Activated T-helper 17 cell treated with anti-CD3 and anti-CD28 coated beads, Interleukin-2, amount 50 U/mL, for 72 hours (primary cell): ENCODE results near the gene INSC. TPM values are rescaled to one million over a fixed set of nuclear protein-coding genes. Genes with fewer than 3 reads are reported as not detected.
A peak's percentile ranks its signal among the peaks of the same experiment; 100 is the strongest.
"Not testable (repeated sequence)": the region's sequence is repeated elsewhere in the genome, so short reads cannot be mapped to it uniquely, and the experiment has no call there.

ENCODE experiments used
- ATAC-seq: fragments of 150-1000 bp; cut with Tn5 transposase; replicated peaks from 2 replicates; pipeline ENCODE4 v1.10.0; 2021; ENCODE audit warnings: mild to moderate bottlenecking, moderate library complexity
- H3K27ac Mint-ChIP-seq: one replicate; pipeline ENCODE4 v1.8.0; 2022; ENCODE audit warnings: mixed read lengths
- H3K27me3 Mint-ChIP-seq: one replicate; pipeline ENCODE4 v1.8.0; 2022; ENCODE audit warnings: mixed read lengths
- H3K36me3 Mint-ChIP-seq: one replicate; pipeline ENCODE4 v1.8.0; 2022; ENCODE audit warnings: low read depth, mild to moderate bottlenecking, mixed read lengths
- H3K4me1 Mint-ChIP-seq: one replicate; pipeline ENCODE4 v1.8.0; 2022; ENCODE audit warnings: mixed read lengths
- H3K4me3 Mint-ChIP-seq: one replicate; pipeline ENCODE4 v1.8.0; 2022; ENCODE audit warnings: mild to moderate bottlenecking, mixed read lengths
- H3K9me3 Mint-ChIP-seq: one replicate; pipeline ENCODE4 v1.8.0; 2022; ENCODE audit warnings: mixed read lengths
- total RNA-seq, 2 donors: library from RNA; stranded (reverse); gene quantifications; one replicate each; pipeline ENCODE4 v1.2.3, GENCODE V29; 2022

Gene INSC, protein sequence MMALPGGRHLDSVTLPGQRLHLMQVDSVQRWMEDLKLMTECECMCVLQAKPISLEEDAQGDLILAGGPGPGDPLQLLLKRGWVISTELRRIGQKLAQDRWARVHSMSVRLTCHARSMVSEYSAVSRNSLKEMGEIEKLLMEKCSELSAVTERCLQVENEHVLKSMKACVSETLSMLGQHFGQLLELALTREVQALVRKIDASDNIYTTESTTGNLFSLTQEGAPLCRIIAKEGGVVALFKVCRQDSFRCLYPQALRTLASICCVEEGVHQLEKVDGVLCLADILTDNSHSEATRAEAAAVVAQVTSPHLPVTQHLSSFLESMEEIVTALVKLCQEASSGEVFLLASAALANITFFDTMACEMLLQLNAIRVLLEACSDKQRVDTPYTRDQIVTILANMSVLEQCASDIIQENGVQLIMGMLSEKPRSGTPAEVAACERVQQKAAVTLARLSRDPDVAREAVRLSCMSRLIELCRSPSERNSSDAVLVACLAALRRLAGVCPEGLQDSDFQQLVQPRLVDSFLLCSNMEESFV
- total RNA-seq: under 1 TPM in 1 of 2 donors, not detected in 1; 0.48 TPM

DNA sequence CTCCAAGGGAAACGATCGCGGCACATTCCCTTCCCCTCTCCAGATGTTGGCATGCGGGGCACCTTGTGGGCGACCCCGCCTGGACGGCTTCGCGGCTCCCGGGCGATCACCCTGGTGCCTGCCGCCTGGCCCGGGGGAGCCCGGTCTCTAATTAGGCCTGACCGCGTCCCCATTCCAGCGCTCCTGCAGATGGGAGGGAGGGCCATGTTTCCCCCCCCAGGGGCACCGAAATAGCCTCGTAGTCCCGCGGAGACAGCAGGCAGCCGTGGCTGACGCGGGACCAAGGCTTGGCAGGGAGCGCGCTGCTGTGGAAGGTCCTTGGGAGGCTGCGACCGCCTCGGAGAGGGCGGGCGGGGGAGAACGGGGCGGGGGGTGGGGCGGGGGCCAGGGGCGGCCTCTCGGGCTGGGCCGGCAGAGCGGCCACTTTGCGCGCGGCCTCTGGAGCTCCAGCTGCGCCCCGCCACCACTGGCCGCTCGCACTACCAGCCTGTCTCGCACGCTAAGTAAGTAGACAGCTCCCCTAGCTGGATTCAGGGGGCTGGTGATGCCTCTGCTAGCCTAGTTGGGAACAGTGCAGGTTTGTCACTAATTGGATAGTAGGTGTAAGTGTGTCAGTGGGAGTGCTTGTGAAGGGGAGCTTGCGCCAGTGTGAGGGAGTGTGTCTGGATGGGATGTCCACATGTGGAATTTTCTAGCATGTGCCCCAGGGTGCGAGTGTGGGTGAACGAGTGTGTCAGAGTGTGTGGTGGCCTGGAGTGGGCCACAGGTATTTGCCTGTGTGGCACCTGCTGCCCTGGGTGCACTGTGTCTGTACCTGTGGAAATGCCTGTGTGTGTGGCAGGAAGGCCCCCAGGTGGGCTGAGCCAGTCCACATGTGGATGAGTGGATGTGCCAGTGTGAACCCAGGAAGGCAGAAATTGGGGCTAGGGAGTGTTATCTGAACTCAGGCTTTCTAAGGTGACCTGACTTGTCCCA, at the start of gene INSC:
Gene INSC (plus strand): TSS at position 423 of the 975 bp plus-strand sequence. CDS start 34,252 bp downstream, outside the sequence.
- H3K27me3 Mint-ChIP-seq: peaks cover 33% of the 10 kb centered on the region
- no peak for ATAC-seq

DNA sequence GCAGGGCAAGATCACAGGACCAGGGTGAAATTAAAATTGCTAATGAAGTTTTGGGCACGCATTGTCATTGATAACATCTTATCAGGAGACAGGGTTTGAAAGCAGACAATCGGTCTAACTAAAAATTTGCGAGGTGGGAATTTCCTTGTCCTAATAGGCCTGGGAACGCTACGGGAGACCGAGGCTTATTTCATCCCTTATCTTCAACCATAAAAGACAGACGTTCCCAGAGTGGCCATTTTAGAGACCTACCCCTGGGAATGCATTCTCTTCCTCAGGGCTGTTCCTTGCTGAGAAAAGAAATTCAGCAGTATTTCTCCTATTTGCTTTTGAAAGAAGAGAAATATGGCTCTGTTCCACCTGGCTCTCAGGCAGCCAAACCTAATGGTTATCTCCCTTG, 45.0 kb upstream of the INSC start:
- H3K4me1 Mint-ChIP-seq, H3K9me3 Mint-ChIP-seq, H3K4me3 Mint-ChIP-seq, ATAC-seq, H3K27ac Mint-ChIP-seq, H3K36me3 Mint-ChIP-seq: not testable (repeated sequence)
- peaks cover 11% of the 10 kb centered on the region for H3K27me3 Mint-ChIP-seq

More for the DNA sequence above, at the start of gene INSC:
- Mint-ChIP-seq H3K9me3 (no peaks in the 10 kb centered on the region), H3K4me3 (peak within 1 kb of the TSS; percentile 31), H3K36me3 (no peaks in the 10 kb centered on the region), H3K4me1 (peaks cover 9% of the 10 kb centered on the region), H3K27ac (no peak within 1 kb of the TSS)

DNA sequence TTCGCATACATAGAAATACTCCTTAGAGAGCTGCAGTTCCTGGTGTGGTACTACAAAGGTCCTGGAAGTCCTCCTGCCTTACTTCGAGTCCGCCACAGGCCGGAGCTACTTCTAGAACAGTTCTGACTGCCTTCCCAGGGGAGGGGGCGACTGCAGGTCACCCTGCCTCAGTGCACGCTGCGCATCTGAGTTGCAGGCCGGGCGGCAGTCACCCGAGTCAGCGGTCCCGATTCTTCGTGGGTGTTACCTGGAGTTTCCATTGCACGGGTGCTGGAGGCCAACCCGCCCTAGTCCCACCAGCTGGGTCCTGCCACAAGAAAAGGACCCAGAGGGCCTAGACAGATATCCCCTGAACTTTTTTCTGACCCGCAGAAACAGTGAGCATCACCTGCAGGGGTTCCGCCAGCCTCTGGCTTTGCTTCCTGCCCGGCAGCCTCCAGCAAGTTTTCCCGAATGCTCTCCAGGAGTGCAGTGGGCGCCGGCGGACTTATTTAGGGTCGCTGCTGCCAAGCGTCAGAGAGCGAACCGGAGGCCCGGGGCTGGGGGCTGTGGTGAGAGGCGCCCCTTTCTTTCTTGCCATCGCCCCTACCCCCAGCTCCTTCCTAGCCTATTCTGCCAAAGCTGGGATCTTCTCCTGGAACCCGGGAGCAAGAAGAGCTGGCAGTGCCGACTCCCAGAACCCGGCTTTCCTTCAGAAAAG, 43.0 kb upstream of the INSC start:
- H3K27me3 Mint-ChIP-seq: peaks cover 6% of the 10 kb centered on the region
- peaks cover 4% of the 10 kb centered on the region for H3K9me3 Mint-ChIP-seq
- no peak overlapping the region for H3K27ac Mint-ChIP-seq
- ATAC-seq: no peak
- H3K4me1 Mint-ChIP-seq: no peaks in the 10 kb centered on the region
- no peaks in the 10 kb centered on the region for H3K36me3 Mint-ChIP-seq
- peak overlapping the region; percentile 27 for H3K4me3 Mint-ChIP-seq

DNA sequence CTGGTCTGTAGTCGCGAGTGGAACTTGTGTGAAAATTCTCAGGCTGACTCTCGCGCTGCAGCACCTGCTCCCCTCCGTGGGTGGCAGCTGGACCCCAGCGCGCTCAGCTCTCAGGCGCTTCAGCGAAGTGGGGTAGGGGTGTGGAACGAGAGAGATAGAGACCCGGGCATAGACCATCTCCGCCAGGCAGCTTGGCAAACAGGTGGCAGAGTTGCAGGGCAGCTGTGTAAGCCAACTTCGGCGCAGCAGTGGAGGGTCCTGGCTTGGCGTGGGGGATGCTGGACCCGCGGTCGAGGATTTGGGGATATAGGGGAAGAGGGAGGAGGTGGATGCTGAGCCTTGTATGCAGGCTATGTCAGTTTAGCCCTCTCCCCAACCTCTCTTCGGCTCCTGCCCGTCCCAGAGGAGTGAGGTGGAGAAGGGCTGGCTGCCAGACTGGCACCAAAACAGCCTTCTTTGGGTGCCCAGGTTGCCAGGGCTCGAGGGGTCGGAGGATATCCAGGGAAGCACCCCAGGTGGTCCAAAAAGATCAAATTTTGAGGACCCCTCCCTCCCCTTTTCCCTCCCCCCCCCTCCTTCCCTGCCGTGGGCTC, 42.1 kb upstream of the INSC start:
- peaks cover 6% of the 10 kb centered on the region for H3K27me3 Mint-ChIP-seq
- no peak overlapping the region for H3K27ac Mint-ChIP-seq
- H3K4me1 Mint-ChIP-seq: no peaks in the 10 kb centered on the region
- no peaks in the 10 kb centered on the region for H3K36me3 Mint-ChIP-seq
- peaks cover 4% of the 10 kb centered on the region for H3K9me3 Mint-ChIP-seq
- peak overlapping the region; percentile 85 for H3K4me3 Mint-ChIP-seq
- no peak for ATAC-seq

GRCh38 chr11:15073361-15074205, 41.1 kb upstream of the INSC start, which contains the start of gene CALCB:
CALCB (plus strand) TSS chr11:15073593; CDS start chr11:15074719, 1,126 bp downstream.
- no peaks in the 10 kb centered on the region for H3K4me1 Mint-ChIP-seq
- H3K36me3 Mint-ChIP-seq: no peaks in the 10 kb centered on the region
- H3K9me3 Mint-ChIP-seq: no peaks in the 10 kb centered on the region
- H3K27ac Mint-ChIP-seq: peak within 1 kb of the TSS; percentile 56
- peak within 1 kb of the TSS; percentile 85 for H3K4me3 Mint-ChIP-seq
- peak; percentile 34 for ATAC-seq
- H3K27me3 Mint-ChIP-seq: peaks cover 6% of the 10 kb centered on the region

DNA sequence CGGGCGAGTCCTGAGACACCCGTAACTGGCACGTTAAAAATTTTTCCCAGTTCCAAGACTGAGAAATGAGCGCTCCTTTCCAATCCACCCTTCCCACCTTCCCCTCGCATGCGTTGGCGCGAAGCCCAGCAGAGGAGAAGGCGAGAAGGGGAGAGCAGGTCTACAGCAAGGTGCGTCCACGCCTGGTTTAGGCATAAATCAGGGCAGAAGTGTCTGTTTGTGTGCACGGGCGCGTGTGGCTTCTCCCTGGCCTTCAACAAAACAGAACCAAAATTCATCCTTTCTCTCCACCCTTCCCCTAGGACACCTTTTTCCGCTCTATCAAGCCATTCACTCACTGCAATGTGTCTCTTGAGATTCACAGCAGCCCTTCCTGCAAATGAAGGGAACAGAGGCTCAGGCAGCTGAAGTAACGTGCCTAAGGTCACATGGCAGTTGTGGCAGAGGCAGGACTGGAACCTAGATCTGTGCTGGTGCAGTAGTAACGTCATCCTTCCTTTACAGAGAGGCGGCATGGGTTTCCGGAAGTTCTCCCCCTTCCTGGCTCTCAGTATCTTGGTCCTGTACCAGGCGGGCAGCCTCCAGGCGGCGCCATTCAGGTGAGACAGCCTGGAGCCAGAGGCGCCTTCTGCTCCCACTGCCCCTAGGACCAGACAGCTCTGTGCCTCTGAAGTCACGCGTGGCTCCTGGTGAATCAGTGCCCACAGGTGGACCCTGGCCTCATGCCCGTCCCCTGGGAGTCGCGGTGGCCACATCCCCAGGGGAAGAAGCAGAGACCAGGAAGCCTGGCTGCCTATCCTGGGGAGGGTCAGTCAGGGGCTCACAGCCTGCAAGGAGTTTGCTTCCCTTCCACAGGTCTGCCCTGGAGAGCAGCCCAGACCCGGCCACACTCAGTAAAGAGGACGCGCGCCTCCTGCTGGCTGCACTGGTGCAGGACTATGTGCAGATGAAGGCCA, 40.2 kb upstream of the INSC start:
- ATAC-seq: peak; percentile 90
- H3K9me3 Mint-ChIP-seq: no peaks in the 10 kb centered on the region
- peak overlapping the region; percentile 56 for H3K27ac Mint-ChIP-seq
- H3K4me3 Mint-ChIP-seq: peak overlapping the region; percentile 85
- no peaks in the 10 kb centered on the region for H3K4me1 Mint-ChIP-seq
- peaks cover 6% of the 10 kb centered on the region for H3K27me3 Mint-ChIP-seq
- H3K36me3 Mint-ChIP-seq: no peaks in the 10 kb centered on the region

DNA sequence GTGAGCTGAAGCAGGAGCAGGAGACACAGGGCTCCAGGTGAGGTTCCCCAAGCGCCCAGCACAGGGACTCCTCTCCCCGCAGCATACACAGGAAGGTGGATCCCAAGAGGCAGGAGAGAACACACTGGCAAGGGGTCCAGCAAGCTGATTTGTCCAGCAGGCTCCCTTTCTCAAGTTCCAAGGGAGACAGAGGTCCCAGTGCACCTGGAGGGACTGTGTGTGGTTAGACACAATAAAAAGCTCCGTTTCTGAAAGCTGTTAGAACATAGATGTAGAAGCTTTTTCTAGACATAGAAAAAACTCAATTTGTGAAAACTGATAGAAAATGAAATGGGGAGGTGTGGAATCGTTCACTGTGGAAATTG, 39.6 kb upstream of the INSC start:
- H3K4me1 Mint-ChIP-seq: no peaks in the 10 kb centered on the region
- no peak overlapping the region for H3K27ac Mint-ChIP-seq
- H3K4me3 Mint-ChIP-seq: peak overlapping the region; percentile 85
- H3K36me3 Mint-ChIP-seq: no peaks in the 10 kb centered on the region
- no peak for ATAC-seq
- peaks cover 6% of the 10 kb centered on the region for H3K27me3 Mint-ChIP-seq
- no peaks in the 10 kb centered on the region for H3K9me3 Mint-ChIP-seq

- ATAC-seq: no peak
- no peaks in the 10 kb centered on the region for H3K4me1 Mint-ChIP-seq
Observed at GRCh38 chr11:15091175-15091574, 23.5 kb upstream of the INSC start.

GRCh38 chr11:15091625-15092024, 23.1 kb upstream of the INSC start:
- H3K27ac Mint-ChIP-seq: no peak overlapping the region
- H3K4me1 Mint-ChIP-seq: no peaks in the 10 kb centered on the region
- no peak overlapping the region for H3K4me3 Mint-ChIP-seq
- no peak for ATAC-seq
- H3K27me3 Mint-ChIP-seq: peaks cover 7% of the 10 kb centered on the region
- H3K9me3 Mint-ChIP-seq: no peaks in the 10 kb centered on the region
- no peaks in the 10 kb centered on the region for H3K36me3 Mint-ChIP-seq

More at GRCh38 chr11:15091175-15091574, 23.5 kb upstream of the INSC start:
- no peaks in the 10 kb centered on the region for H3K36me3 Mint-ChIP-seq
- peaks cover 7% of the 10 kb centered on the region for H3K27me3 Mint-ChIP-seq
- H3K27ac Mint-ChIP-seq: no peak overlapping the region
- H3K9me3 Mint-ChIP-seq: no peaks in the 10 kb centered on the region
- H3K4me3 Mint-ChIP-seq: no peak overlapping the region

DNA sequence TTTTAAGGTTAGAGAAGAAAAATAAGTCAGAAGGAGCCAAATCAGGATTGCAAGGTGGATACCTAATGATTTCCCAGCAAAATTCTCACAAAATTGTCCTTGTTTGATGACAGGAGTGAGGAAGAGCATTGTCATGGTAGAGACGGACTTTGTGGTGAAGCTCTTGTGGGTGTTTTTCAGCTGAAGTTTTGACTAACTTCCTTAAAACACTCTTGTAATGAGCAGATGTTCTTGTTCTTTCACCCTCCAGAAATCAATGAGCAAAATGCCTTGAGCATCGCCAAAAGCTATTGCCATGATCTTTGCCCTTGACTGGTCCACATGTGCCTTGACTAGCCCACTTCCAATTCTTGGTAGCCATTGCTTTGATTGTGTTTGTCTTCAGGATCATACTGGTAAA, 21.3 kb upstream of the INSC start:
- Mint-ChIP-seq H3K9me3 (no peaks in the 10 kb centered on the region), H3K4me1 (no peaks in the 10 kb centered on the region), H3K27me3 (peaks cover 11% of the 10 kb centered on the region), H3K4me3 (no peak overlapping the region), H3K27ac (no peak overlapping the region), H3K36me3 (no peaks in the 10 kb centered on the region)
- ATAC-seq: no peak

DNA sequence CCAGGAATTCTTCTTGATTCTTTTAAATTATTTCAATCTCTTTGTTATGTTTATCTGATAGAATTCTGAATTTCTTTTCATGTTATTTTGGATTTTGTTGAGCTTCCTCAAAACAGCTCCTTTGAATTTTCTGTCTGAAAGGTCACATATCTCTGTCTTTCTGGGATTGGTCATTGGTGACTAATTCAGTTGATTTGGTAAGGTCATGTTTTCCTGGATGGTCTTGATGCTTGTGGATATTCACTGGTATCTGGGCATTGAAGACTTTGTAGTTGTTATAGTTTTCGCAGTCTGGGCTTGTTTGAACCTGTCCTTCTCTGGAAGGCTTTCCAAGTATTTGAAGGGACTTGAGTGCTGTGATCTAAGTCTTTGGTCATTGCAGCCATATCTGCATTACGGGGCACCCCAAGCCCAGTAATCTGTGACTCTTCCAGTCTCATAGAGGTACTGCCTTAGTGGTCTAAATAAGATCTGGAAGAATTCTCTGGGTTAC, 18.9 kb upstream of the INSC start:
- no peak overlapping the region for H3K27ac Mint-ChIP-seq
- no peak for ATAC-seq
- H3K4me1 Mint-ChIP-seq: no peaks in the 10 kb centered on the region
- peaks cover 4% of the 10 kb centered on the region for H3K27me3 Mint-ChIP-seq
- H3K9me3 Mint-ChIP-seq: no peaks in the 10 kb centered on the region
- no peak overlapping the region for H3K4me3 Mint-ChIP-seq
- H3K36me3 Mint-ChIP-seq: no peaks in the 10 kb centered on the region

DNA sequence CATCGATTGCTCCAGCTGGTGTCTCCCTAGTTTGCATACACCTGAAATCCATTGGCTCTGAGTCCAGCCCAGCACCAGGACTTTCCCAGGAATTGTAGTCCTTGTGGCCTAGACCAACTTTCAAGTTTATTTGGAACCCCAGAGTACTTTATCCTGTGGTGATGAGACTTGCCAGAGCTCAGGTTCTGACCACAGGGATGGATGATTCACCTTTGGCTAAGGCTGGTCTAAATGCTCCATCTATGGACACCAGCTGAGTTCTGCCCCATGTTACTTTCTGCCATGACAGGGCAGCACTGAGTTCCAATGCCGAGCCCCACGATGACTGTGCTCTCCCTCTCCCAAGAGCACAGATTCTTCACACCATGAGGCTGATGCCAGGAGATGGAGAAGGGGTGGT, 17.3 kb upstream of the INSC start:
- no peaks in the 10 kb centered on the region for H3K4me1 Mint-ChIP-seq
- no peak for ATAC-seq
- no peak overlapping the region for H3K27ac Mint-ChIP-seq
- peaks cover 4% of the 10 kb centered on the region for H3K27me3 Mint-ChIP-seq
- no peaks in the 10 kb centered on the region for H3K9me3 Mint-ChIP-seq
- H3K36me3 Mint-ChIP-seq: no peaks in the 10 kb centered on the region
- no peak overlapping the region for H3K4me3 Mint-ChIP-seq
